NOMO-1 treated with dmso at 0.1 percent for 144 hours (cell line): ENCODE data around the gene SMAD7.

Source experiments
- DNase-seq: peaks from one replicate; lab custom pipeline; 2025; ENCODE audit not compliant: unreplicated experiment; lab: John Stamatoyannopoulos, UW

Gene SMAD7

GRCh38 chr18:48962252-48962993 is 11.7 kb upstream of the SMAD7 start:
- DNase-seq: no peak

- DNase-seq: no peak
These were observed 10.8 kb upstream of the SMAD7 start for GRCh38 chr18:48961547-48961946.

- no peak for DNase-seq
These were observed 9.5 kb upstream of the SMAD7 start for GRCh38 chr18:48959921-48960920.

GRCh38 chr18:48959551-48959920 is 8.8 kb upstream of the SMAD7 start:
- DNase-seq: no peak

- DNase-seq: no peak
These were observed 8.2 kb upstream of the SMAD7 start for GRCh38 chr18:48958951-48959350.

GRCh38 chr18:48957616-48958015 is 6.9 kb upstream of the SMAD7 start:
- DNase-seq: no peak

GRCh38 chr18:48957136-48957535 is 6.4 kb upstream of the SMAD7 start:
- DNase-seq: no peak

- DNase-seq: no peak
These were observed 5.6 kb upstream of the SMAD7 start for GRCh38 chr18:48956356-48956755.

- no peak for DNase-seq
These were observed 5.1 kb upstream of the SMAD7 start for GRCh38 chr18:48955830-48956261.

GRCh38 chr18:48954886-48955819 is 4.4 kb upstream of the SMAD7 start:
- DNase-seq: no peak

GRCh38 chr18:48953104-48953706 is 2.4 kb upstream of the SMAD7 start:
- no peak for DNase-seq

GRCh38 chr18:48952287-48953103 is 1.7 kb upstream of the SMAD7 start:
- peak; percentile 74 for DNase-seq

- peak; percentile 67 for DNase-seq
These were observed 902 bp upstream of the SMAD7 start for GRCh38 chr18:48951448-48952286.

GRCh38 chr18:48949606-48950535 is 894 bp downstream of the SMAD7 start:
- DNase-seq: no peak

- DNase-seq: no peak
These were observed 1.6 kb downstream of the SMAD7 start for GRCh38 chr18:48949050-48949605.

GRCh38 chr18:48948112-48949049 is 2.4 kb downstream of the SMAD7 start:
- no peak for DNase-seq
